GF-D8 (cell line): ENCODE results near the gene SCAMP4.

Source experiments
- DNase-seq: peaks from one replicate; lab custom pipeline; 2025; lab: John Stamatoyannopoulos, UW

Gene SCAMP4

GRCh38 chr19:1905110-1905862, at the start of gene SCAMP4, which contains the start of gene ADAT3:
TSS of gene SCAMP4 (plus strand) at chr19:1905399. CDS start at chr19:1915020, 9,621 bp downstream.
TSS of gene ADAT3 (plus strand) at chr19:1905399. CDS start at chr19:1912048, 6,649 bp downstream.
- peak; percentile 92 for DNase-seq

- no peak for DNase-seq
Measured at GRCh38 chr19:1855828-1856255, 49.4 kb upstream of the SCAMP4 start.

- DNase-seq = no peak
Measured at GRCh38 chr19:1856345-1856697, 48.9 kb upstream of the SCAMP4 start.

- DNase-seq = peak; percentile 81
Measured at GRCh38 chr19:1856698-1857603, 48.2 kb upstream of the SCAMP4 start.

- peak; percentile 31 for DNase-seq
Measured at GRCh38 chr19:1857648-1858326, 47.4 kb upstream of the SCAMP4 start.

GRCh38 chr19:1858412-1859081, 46.7 kb upstream of the SCAMP4 start:
- DNase-seq = no peak

- no peak for DNase-seq
Measured at GRCh38 chr19:1859331-1859781, 45.8 kb upstream of the SCAMP4 start.

- peak; percentile 10 for DNase-seq
Measured at GRCh38 chr19:1860042-1860775, 45.0 kb upstream of the SCAMP4 start.

- no peak for DNase-seq
Measured at GRCh38 chr19:1860821-1861598, 44.2 kb upstream of the SCAMP4 start.

- DNase-seq = no peak
Measured at GRCh38 chr19:1861599-1862031, 43.6 kb upstream of the SCAMP4 start.

GRCh38 chr19:1862068-1862423, 43.2 kb upstream of the SCAMP4 start:
- DNase-seq = no peak

GRCh38 chr19:1862424-1863327, 42.5 kb upstream of the SCAMP4 start:
- no peak for DNase-seq

GRCh38 chr19:1863328-1863637, 41.9 kb upstream of the SCAMP4 start, which contains the start of gene KLF16:
TSS of gene KLF16 (minus strand) at chr19:1863579. CDS start at chr19:1863497, 82 bp downstream.
- DNase-seq = no peak

- peak; percentile 83 for DNase-seq
Measured at GRCh38 chr19:1863638-1864479, 41.3 kb upstream of the SCAMP4 start.

GRCh38 chr19:1864480-1865171, 40.6 kb upstream of the SCAMP4 start:
- DNase-seq = peak; percentile 28

GRCh38 chr19:1865172-1866010, 39.8 kb upstream of the SCAMP4 start:
- no peak for DNase-seq
